T-helper 17 cell (primary cell): ENCODE data around the gene ZNF683. TPM values are rescaled to one million over a fixed set of nuclear protein-coding genes. Genes with fewer than 3 reads are reported as not detected.

Experiments
- ATAC-seq: fragments of 150-1000 bp; cut with Tn5 transposase; 2 replicates; pipeline ENCODE4 v1.10.0; 2021; ENCODE audit warnings: mild to moderate bottlenecking, moderate library complexity
- DNase-seq, 3 donors: peaks; one replicate each; pipeline versions ENCODE4 v3.0.0 to v3.0.0-alpha.2; 2020 to 2021
- H3K9me3 ChIP-seq: one replicate; pipeline ENCODE4 v1.7.0; 2013; ENCODE audit warnings: low read length, mild to moderate bottlenecking; ENCODE audit not compliant: control insufficient read depth, poor library complexity, severe bottlenecking
- H3K27ac Mint-ChIP-seq: one replicate; pipeline ENCODE4 v1.8.0; 2022; ENCODE audit warnings: mild to moderate bottlenecking, moderate library complexity, mixed read lengths
- H3K27me3 Mint-ChIP-seq: one replicate; pipeline ENCODE4 v1.8.0; 2022; ENCODE audit warnings: mixed read lengths
- H3K36me3 Mint-ChIP-seq: one replicate; pipeline ENCODE4 v1.8.0; 2022; ENCODE audit warnings: low read depth, mixed read lengths
- H3K4me1 Mint-ChIP-seq: one replicate; pipeline ENCODE4 v1.8.0; 2022; ENCODE audit warnings: mild to moderate bottlenecking, mixed read lengths
- H3K4me3 Mint-ChIP-seq: one replicate; pipeline ENCODE4 v1.8.0; 2022; ENCODE audit warnings: mild to moderate bottlenecking, moderate library complexity, mixed read lengths
- total RNA-seq, 4 donors: library from RNA in 2 of 4; stranded (reverse) in 2 of 4; gene quantifications; one replicate each; pipeline ENCODE4 v1.2.3 and lab custom pipeline; 2022 to 2026

The ZNF683 gene
- total RNA-seq, 2 donors from 2014 or later = not detected

DNA sequence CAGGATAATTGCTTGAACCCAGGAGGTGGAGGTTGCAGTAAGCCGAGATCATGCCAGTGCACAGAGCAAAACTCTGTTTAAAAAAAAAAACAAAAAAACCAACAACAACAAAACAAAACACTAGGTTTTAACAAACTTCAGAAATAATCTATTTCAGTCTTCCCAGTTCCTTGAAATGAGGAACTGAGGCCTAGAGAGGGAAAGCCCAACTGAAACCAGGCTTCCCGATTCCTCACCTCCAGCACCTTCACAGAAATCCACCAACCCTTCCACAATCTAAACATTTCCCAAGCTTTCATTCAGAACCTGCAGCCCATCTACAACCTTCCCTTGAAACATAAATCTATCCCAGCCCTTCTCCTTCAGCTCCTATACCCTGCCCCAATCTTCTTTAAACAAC lies 55.4 kb downstream of the ZNF683 start:
- DNase-seq (no peak), ATAC-seq (no peak)
- Mint-ChIP-seq H3K4me1 (peaks cover 54% of the 10 kb centered on the region), H3K4me3 (peak overlapping the region; percentile 99), H3K27me3 (no peaks in the 10 kb centered on the region), H3K36me3 (peaks cover 14% of the 10 kb centered on the region), H3K27ac (peak overlapping the region; percentile 96)
- H3K9me3 ChIP-seq = no peaks in the 10 kb centered on the region

GRCh38 chr1:26315874-26316850 lies 56.4 kb downstream of the ZNF683 start:
- ATAC-seq (no peak), DNase-seq (no peak)
- peaks cover 53% of the 10 kb centered on the region for H3K4me1 Mint-ChIP-seq
- H3K27me3 Mint-ChIP-seq = no peaks in the 10 kb centered on the region
- peak overlapping the region; percentile 96 for H3K27ac Mint-ChIP-seq
- H3K36me3 Mint-ChIP-seq = peaks cover 9% of the 10 kb centered on the region
- peak overlapping the region; percentile 83 for H3K4me3 Mint-ChIP-seq
- H3K9me3 ChIP-seq = no peaks in the 10 kb centered on the region

- no peaks in the 10 kb centered on the region for H3K9me3 ChIP-seq
- H3K36me3 Mint-ChIP-seq = peaks cover 5% of the 10 kb centered on the region
- H3K4me1 Mint-ChIP-seq = peaks cover 43% of the 10 kb centered on the region
- ATAC-seq (no peak), DNase-seq (no peak)
- no peaks in the 10 kb centered on the region for H3K27me3 Mint-ChIP-seq
- H3K27ac Mint-ChIP-seq = peak overlapping the region; percentile 89
- H3K4me3 Mint-ChIP-seq = peak overlapping the region; percentile 83
These were observed 58.0 kb downstream of the ZNF683 start for GRCh38 chr1:26314501-26314900.

Other genes with a start within 250 kb of the ZNF683 start
- gene FAM110D, start 213.7 kb downstream of the ZNF683 start, total RNA-seq = not detected
- not detected for gene C1orf232, start 203.8 kb downstream of the ZNF683 start, total RNA-seq
- gene ZNF593, start 202.8 kb downstream of the ZNF683 start, total RNA-seq = 10 to 100 TPM; 15.6 to 15.9 TPM
- not detected for gene ZNF593OS, start 200.9 kb downstream of the ZNF683 start, total RNA-seq
- 1 to 10 TPM; 3.8 to 5.4 TPM for gene CNKSR1, start 195.3 kb downstream of the ZNF683 start, total RNA-seq
- gene CATSPER4, start 182.1 kb downstream of the ZNF683 start, total RNA-seq = not detected
- gene CEP85, start 138.6 kb downstream of the ZNF683 start, total RNA-seq = 10 to 100 TPM; 12.5 to 14.3 TPM
- 100 to 1,000 TPM; 361 to 435 TPM for gene SH3BGRL3, start 92.7 kb downstream of the ZNF683 start, total RNA-seq
- 10 to 100 TPM; 44.6 to 45.1 TPM for gene UBXN11, start 66.1 kb downstream of the ZNF683 start, total RNA-seq
- 1,000 to 10,000 TPM; 1,152 to 1,411 TPM for gene CD52, start 54.8 kb downstream of the ZNF683 start, total RNA-seq
- 1 to 10 TPM; 1.2 to 2.9 TPM for gene CRYBG2, start 18.6 kb downstream of the ZNF683 start, total RNA-seq
- not detected for gene LIN28A, start 38.1 kb upstream of the ZNF683 start, total RNA-seq
- gene DHDDS, start 59.6 kb upstream of the ZNF683 start, total RNA-seq = 10 to 100 TPM; 32.4 to 38.8 TPM
- 100 to 1,000 TPM; 271 to 276 TPM for gene HMGN2, start 99.7 kb upstream of the ZNF683 start, total RNA-seq
- gene RPS6KA1, start 157.0 kb upstream of the ZNF683 start, total RNA-seq = 10 to 100 TPM; 76.3 to 98.0 TPM